Stimulated activated CD4-positive, alpha-beta T cell treated with anti-CD3 and anti-CD28 coated beads, TNF-alpha, amount 100 ng/mL, for 1 hour (primary cell): ENCODE data around the gene NPFF.

ENCODE experiments used
- DNase-seq, 3 donors: peaks; one replicate each; pipeline ENCODE4 v3.0.0-alpha.2; 2020; ENCODE audit warnings: low read depth in 3 of 3, low spot score in 1 of 3

Gene NPFF

GRCh38 chr12:53478865-53479264 is 28.4 kb downstream of the NPFF start:
- no peak for DNase-seq

- DNase-seq = no peak
Observed at GRCh38 chr12:53476769-53477209, 30.5 kb downstream of the NPFF start.

GRCh38 chr12:53474819-53475218 is 32.5 kb downstream of the NPFF start:
- no peak for DNase-seq

- DNase-seq = no peak
Observed at GRCh38 chr12:53474077-53474476, 33.2 kb downstream of the NPFF start.

- DNase-seq = no peak
Observed at GRCh38 chr12:53472056-53472582, 35.2 kb downstream of the NPFF start.

- no peak for DNase-seq
Observed at GRCh38 chr12:53468282-53468681, 39.0 kb downstream of the NPFF start.

GRCh38 chr12:53467880-53468279 is 39.4 kb downstream of the NPFF start:
- DNase-seq = no peak

GRCh38 chr12:53467082-53467481 is 40.2 kb downstream of the NPFF start:
- DNase-seq = no peak

GRCh38 chr12:53466640-53467039 is 40.6 kb downstream of the NPFF start:
- DNase-seq = no peak

- DNase-seq = no peak
Observed at GRCh38 chr12:53465679-53466078, 41.6 kb downstream of the NPFF start.

- DNase-seq = no peak
Observed at GRCh38 chr12:53464685-53465418, 42.4 kb downstream of the NPFF start.

GRCh38 chr12:53463802-53464560 is 43.3 kb downstream of the NPFF start:
- DNase-seq = no peak

- no peak for DNase-seq
Observed at GRCh38 chr12:53462935-53463334, 44.3 kb downstream of the NPFF start.

- no peak for DNase-seq
Observed at GRCh38 chr12:53461591-53461990, 45.7 kb downstream of the NPFF start.

- no peak for DNase-seq
Observed at GRCh38 chr12:53461059-53461458, 46.2 kb downstream of the NPFF start.

- no peak for DNase-seq
Observed at GRCh38 chr12:53459097-53459496, 48.2 kb downstream of the NPFF start.
